Activated CD8-positive, alpha-beta memory T cell treated with anti-CD3 and anti-CD28 coated beads for 1 hour (primary cell): ENCODE data around the gene TMEM30A.

Experiments used
- DNase-seq, 2 donors: peaks; one replicate each; pipeline ENCODE4 v3.0.0-alpha.2; 2020; ENCODE audit warnings: low read depth in 1 of 2; ENCODE audit errors: extremely low read depth in 1 of 2

TMEM30A gene

GRCh38 chr6:75292555-75292954, 8.0 kb upstream of the TMEM30A start:
- no peak for DNase-seq

GRCh38 chr6:75291744-75292143, 7.2 kb upstream of the TMEM30A start:
- DNase-seq = no peak

GRCh38 chr6:75291331-75291730, 6.7 kb upstream of the TMEM30A start:
- no peak for DNase-seq

- DNase-seq = no peak
Measured at GRCh38 chr6:75290136-75290945, 5.7 kb upstream of the TMEM30A start.

GRCh38 chr6:75288023-75288422, 3.4 kb upstream of the TMEM30A start:
- no peak for DNase-seq

- no peak for DNase-seq
Measured at GRCh38 chr6:75287424-75287823, 2.8 kb upstream of the TMEM30A start.

- DNase-seq = no peak
Measured at GRCh38 chr6:75286955-75287354, 2.4 kb upstream of the TMEM30A start.

GRCh38 chr6:75285283-75285639, 669 bp upstream of the TMEM30A start:
- no peak for DNase-seq

- no peak for DNase-seq
Measured at GRCh38 chr6:75283907-75284631, 523 bp downstream of the TMEM30A start.

GRCh38 chr6:75282706-75283105, 1.9 kb downstream of the TMEM30A start:
- no peak for DNase-seq

- DNase-seq = no peak
Measured at GRCh38 chr6:75281653-75282052, 2.9 kb downstream of the TMEM30A start.

GRCh38 chr6:75280131-75280855, 4.3 kb downstream of the TMEM30A start:
- no peak for DNase-seq

- DNase-seq = no peak
Measured at GRCh38 chr6:75279418-75279817, 5.2 kb downstream of the TMEM30A start.

- DNase-seq = no peak
Measured at GRCh38 chr6:75278474-75279077, 6.0 kb downstream of the TMEM30A start.

- no peak for DNase-seq
Measured at GRCh38 chr6:75275067-75275466, 9.5 kb downstream of the TMEM30A start.

- no peak for DNase-seq
Measured at GRCh38 chr6:75273009-75273408, 11.6 kb downstream of the TMEM30A start.

GRCh38 chr6:75272145-75272840, 12.3 kb downstream of the TMEM30A start:
- DNase-seq = no peak

GRCh38 chr6:75268988-75269354, 15.6 kb downstream of the TMEM30A start:
- DNase-seq = no peak

- no peak for DNase-seq
Measured at GRCh38 chr6:75268121-75268987, 16.2 kb downstream of the TMEM30A start.

- DNase-seq = no peak
Measured at GRCh38 chr6:75267461-75267860, 17.1 kb downstream of the TMEM30A start.
